Renal pelvis (tissue), 4 donors: ENCODE data around the gene TOMM40L. TPM values are rescaled to one million over a fixed set of nuclear protein-coding genes. Genes with fewer than 3 reads are reported as not detected.
A peak's percentile ranks its signal among the peaks of the same experiment; 100 is the strongest.

Source experiments
- DNase-seq: peaks from one replicate; pipeline ENCODE4 v3.0.0-alpha.2; 2013
- polyA plus RNA-seq, 3 donors: library from polyadenylated mRNA; unstranded; fragments of 120-200 nt; gene quantifications; one replicate each; pipeline ENCODE4 v1.2.1, GENCODE V29; 2013; ENCODE audit not compliant: insufficient read length in 3 of 3

Gene TOMM40L
- polyA plus RNA-seq, 3 donors: 14.3 to 16.5 (median 14.4) TPM

DNA sequence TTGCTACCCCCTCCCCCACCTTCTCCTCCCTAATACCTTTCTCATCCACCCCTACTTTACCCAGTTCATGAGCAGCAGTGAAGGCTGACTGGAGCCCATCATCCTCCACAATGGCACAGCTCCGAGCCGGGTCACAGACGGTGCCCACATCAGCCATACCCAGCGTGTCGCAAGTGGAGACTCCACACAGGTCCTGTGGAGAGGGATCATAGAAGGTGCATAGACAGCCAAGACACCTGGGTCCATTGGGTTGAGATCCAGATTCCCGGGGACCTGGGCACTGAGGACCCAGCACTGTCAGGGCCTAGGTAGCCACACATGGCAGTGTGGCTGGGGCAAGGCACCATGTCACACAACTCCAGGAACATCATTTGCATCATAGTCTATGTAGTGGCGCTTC lies 29.7 kb upstream of the TOMM40L start:
- DNase-seq: no peak

DNA sequence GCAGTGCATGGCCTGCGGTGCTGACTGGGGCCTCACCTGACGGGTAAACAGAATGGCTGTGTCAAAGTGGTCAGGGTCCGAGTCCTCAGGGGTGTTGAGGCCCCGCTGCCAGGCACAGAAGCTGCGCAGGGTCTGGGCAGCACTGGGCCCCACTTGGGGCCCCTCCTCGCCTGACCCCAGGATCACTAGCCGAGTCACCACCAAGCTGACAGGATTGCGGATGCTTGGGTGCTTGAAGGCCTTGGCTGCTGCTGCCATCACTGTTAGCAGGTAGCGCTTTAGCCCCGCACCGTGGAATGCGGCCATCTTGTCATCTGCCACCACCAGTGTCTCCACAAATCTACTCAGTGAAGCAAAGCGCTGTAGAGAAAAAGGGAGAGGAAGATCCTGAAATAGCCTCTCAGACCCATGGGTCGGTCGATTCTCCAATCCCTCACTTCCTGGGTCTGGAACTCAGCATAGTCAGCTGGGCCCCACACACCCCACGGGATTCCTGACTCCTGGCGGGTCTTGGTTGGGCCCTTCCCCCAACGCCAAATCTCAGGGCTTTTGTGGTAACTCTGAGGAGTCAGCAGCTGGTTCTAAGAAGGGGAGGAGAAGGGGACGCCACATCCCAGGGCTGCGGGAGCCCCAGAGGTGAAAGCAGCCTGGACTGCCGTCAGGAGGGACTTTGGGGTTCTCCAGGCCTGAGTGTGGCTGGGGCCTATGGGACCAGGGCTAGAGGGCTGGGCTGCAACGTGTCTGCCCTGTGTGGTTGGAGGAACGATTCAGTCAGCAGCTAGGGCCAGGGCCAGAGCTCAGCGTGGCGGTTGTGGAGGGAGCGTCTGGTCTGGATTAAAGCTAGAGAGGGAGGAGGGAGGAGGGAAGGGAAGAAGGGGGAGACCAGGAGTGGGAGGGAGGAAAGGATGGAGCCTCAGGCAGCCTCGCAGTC lies 29.1 kb upstream of the TOMM40L start:
- DNase-seq: no peak

DNA sequence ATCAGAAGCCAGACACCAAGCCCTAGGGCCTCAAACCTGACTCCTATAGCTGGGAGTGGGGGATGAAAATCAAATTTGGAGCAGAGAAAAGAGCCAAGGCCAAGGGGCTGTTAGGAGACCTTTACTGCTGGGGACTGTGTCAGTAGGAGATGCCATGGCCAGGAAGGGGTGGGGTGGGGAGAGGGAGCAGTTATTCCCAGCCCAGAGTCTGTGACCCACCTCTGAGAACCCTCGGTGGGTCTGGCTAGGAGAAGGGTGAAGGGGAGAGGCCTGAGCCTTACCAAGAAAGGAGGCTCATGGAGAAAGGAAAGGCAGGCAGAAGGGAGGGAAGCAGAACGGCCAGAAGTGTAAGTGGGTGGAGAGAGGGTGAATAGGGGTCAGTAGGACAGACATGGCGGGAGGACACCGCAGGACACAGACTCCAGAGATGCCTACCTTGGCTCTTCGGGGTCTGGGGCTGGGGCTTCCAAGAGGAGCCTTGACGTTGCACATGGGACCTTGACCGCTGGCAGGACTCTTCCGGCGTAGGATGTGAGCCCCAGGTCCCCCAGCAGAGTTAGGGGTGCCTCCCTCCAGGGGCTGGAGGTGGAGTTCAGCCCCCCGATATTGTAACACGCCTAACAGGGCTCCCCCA lies 28.2 kb upstream of the TOMM40L start:
- DNase-seq: no peak

DNA sequence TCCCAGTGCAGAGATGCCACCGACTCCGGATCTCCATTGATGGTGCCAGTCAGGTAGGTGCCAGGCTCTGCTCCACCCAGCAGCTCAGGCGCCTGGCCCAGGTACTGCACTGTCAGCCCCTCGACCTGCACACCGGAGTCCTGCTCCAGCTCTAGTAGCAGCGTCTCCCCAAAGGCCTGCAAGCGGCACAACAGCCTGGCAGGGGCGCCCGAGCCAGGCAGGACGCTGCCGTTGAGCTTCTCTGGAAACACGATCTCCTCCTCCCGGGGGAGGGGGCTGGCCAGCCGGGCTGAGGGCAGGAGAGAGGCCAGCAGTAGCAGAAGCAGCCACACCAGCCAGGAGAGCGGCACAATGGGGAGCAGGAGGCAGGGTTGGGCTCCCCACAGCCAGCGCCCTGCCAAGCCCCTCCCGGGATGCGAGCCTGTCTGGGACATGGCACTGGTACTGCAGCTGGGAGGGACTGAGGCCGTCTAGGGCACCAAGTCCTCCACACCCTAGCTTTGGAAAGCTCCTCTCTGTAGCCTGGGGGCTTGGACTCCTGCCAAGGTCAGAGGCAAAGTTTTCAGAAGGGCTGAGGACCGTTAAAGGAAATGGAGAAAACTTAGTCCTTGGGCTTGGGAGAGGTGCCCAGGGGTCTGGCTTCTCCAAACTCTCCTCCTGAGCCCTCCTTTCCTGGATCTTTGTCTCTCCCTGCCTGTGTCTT lies 27.5 kb upstream of the TOMM40L start:
- DNase-seq: peak; percentile 64

DNA sequence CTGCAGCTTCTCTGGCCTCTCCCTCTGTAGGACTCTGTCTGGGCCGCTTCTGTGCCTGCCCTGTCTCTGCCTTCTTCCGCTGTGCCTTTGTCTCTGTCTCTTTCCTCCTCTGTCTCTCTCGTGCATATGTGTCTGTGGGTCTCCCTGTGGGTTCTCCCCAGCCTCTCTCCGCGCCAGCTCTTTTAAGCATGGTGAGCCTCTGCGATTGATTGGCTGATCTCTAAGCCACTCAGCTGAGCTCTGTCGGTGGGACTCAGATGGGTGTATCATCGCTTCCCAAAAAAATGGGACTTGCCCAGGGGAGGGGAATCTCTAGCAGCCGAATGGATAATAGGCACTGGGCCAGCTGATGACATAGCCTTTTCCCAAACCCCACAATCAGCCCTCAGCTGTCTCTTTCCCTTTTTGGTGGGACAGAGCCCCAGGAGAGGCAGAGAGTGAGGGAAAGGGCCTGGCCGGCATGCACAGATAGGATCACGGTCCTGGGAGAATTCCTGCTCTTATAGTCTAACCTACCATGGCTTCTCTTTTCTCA lies 26.9 kb upstream of the TOMM40L start, which contains the start of gene ADAMTS4:
Gene ADAMTS4 (minus strand): TSS at position 158 of the 535 bp plus-strand sequence. CDS start 427 bp downstream, outside the sequence.
- no peak for DNase-seq

DNA sequence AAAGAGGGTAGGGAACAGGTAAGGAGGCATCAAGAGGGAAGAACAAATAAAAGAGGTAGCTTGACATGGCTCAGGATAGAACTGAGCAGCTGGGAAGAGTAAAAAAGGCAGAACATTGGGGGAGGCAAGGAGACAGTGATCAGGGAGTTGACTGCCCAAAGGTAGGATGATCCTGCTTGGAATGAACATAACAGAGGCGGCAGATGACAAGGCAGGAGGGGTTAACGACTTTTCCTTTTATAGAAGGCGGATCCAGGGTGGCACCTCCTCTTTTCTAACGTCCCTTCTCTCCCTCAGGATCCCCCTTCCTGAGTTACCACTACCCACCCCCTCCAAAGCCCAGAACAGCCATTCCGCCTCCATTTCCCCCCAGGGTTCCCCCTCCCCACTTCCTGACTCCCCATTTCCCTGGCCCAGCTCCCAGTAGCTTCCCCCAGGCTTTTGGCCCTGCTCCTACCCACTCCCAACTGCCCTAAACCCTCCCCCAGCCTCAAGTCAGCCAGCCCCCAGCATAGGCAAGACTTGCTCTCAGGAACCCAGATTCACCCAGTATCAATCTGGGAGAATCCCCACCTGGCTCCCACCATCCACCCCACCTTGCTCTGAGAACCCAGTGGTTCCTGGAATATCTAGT lies 26.2 kb upstream of the TOMM40L start:
- DNase-seq: no peak

DNA sequence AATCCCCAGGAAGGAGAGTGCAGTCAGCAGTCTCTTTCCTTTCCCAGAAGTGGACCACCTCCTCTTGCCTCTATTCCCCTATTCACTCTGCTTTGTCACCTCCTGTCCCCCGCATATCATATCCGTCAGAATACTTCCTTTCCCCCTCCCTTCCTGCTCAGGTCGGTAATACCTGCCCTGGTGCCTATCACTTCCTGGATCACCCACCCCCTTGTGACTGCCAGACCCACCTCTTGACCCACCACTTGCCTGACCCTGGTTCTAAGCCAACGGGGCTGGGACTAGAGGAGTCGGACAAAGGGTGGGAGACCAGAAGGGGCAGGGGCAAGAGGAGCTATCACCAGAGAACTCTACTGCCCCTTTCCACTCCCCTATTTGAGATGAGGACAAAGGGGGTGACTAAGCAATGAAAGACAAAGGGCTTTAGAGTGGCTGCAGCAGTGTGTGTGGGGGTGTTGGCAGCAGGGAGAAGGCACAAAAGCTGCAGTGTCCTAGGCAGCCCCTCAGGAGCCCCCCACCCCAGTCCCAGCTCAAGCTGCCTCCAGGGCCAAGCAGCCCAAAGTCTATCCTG lies 25.4 kb upstream of the TOMM40L start:
- no peak for DNase-seq

DNA sequence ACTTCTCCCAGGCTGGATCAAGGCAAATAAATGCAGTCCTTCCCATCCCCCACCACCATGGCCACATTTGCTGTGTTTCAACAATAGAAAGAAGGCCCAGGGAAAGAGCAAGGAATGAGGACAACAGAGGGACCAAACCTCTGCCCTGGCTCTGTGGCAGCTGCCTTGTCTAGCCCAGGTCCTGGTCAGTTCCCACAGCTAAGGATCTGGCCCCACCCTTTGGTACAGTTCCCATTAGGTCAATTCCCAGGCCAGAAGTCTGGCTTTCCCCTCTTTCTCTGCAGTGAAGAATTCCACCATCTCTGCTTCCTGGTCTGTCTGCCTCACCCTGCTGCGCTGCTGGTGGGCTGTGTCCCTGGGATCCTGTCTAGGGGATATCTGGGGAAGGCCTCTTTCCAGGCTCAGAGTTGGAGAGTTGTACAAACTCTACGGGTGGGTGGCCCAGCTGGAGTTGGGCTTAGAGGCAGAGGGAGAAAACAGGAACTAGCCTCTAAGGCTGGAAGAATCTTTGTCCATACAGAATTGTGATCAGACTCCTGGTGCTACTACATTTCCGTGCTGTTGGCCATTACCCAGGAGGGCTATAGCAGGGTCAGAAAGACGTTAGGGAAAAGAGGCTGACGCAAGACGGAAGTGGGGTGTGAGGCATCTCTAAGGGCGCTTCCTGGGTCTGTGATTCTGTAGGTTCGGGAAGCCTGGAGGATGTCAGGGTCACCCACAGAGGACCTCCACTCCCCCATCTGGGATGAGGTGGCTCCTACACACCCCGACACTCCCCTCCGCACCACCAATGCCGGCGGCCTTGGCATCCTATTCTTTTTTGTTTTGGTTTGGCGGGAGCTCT lies 24.6 kb upstream of the TOMM40L start:
- no peak for DNase-seq

DNA sequence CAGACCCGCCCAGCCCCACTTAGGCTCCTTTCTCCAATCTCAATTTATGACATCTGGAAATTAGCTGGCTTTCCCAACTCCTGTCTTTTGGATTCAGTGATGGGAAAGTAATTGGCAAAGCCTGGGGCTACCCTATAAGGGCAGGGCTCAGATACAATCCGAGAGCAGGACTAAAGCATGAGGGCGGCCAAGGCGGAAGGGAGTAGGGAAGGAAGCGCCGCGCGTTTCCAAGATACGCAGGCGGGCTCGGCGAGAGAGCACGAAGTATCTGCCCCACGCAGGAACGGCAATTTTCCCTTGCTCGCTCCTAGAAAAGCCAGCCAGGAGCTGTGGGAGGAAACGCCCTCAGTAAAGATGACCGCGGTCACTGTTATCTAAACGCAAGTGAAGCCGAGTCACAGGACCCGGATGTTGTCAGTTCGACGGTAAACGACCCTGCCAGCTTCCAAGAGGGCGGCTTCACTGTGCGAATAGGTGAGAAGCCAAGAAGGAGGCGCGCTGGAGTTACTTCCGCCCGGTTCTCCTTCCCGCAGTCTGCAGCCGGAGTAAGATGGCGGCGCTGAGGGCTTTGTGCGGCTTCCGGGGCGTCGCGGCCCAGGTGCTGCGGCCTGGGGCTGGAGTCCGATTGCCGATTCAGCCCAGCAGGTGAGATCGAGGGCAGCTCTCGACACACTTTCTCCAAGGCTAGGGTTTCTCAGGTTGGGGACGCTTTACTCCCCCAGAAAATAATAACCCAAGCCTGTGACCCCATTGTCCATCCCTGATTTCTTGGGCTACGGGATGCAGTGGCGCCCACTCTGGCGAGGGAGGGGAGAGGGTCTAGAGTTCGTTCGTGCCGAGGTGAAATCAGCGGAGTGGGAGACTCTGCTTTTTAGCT lies 23.8 kb upstream of the TOMM40L start, which contains the start of gene NDUFS2:
Gene NDUFS2 (plus strand): TSS at position 532 of the 877 bp plus-strand sequence. CDS start 19 bp downstream, at position 551.
- DNase-seq: peak; percentile 99

DNA sequence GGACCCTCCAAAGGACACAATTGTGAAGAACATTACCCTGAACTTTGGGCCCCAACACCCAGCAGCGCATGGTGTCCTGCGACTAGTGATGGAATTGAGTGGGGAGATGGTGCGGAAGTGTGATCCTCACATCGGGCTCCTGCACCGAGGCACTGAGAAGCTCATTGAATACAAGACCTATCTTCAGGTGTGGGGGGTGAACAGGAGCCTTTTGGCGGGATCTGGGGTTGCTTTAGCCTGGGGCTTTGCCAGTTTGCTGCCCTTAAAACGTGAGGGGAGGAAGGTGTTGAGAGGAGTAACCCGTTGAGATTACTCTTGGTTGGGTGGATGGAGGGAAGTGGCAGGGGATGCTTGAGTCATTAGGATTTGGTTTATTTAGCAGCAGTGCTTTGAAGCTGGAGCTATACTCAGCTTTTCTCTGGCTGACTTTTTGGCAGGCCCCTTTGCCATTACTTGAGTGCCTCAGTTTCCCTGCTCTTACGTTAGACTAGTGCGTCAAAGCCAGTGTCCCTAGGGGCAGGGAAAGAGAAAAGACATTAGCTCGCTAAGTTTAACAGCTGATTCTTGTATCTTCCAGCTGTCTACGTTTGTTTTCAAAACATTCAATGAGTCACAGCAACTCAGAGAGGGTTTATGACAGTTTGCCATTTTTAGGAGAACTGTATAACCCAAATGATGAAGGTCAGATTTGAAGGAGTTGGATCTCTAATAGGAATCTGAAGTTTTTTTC lies 19.3 kb upstream of the TOMM40L start:
- DNase-seq: no peak

DNA sequence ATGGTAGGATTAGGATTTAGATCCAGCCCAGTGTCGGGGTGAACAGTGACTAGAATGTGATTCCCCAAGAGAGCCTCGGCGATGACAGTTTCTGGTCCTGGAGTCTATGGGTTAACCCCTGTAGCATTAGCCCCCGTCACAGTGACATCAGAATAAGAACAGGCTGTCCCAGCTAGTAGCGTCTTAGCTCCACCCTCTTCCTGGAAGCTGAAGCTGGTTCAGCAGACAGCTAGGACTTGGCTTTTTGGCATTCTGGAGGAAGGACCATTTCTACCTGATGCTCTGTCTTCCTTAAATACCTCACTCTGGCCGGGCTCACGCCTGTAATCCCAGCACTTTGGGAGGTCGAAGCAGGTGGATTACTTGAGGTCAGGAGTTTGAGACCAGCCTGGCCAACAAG lies 18.7 kb upstream of the TOMM40L start:
- DNase-seq: no peak

DNA sequence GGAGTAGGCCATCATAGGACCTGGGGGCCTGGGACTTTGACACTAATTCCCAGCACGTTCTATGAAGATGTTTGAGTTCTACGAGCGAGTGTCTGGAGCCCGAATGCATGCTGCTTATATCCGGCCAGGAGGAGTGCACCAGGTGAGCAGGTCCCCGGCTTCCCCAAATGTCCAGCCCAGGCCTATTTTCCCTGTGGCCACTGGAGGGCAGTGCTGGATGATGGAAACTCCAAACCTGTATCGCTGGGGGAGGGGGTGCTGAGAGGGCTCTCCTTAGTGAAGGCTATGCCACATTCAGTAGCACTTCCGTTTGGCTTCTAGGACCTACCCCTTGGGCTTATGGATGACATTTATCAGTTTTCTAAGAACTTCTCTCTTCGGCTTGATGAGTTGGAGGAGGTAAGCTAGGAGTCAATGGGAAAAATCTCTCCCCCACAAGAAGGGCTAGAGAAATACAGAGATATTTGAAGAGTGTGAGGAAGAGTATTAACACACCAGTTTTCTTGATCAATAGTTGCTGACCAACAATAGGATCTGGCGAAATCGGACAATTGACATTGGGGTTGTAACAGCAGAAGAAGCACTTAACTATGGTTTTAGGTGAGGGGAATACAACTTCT lies 16.0 kb upstream of the TOMM40L start:
- DNase-seq: peak; percentile 69

DNA sequence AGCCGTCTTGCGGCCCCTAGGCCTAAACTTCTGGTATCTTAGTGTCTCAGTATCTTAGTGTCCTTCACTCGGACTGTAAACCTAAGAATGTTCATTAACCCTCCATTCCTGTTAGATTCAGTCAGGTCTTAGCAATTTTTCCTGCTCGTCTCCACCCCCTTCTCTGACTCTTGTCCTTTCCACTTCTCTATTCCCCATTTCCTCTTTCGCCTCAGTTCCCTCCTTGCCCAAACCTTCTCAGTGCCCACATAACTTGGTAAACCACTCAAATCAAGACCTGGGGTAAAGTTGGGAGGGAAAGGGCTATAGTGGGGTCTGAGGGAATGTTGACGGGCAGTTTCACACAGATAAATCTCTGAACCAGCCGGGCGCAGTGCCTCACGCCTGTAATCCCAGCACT lies 11.5 kb upstream of the TOMM40L start:
- DNase-seq: no peak

DNA sequence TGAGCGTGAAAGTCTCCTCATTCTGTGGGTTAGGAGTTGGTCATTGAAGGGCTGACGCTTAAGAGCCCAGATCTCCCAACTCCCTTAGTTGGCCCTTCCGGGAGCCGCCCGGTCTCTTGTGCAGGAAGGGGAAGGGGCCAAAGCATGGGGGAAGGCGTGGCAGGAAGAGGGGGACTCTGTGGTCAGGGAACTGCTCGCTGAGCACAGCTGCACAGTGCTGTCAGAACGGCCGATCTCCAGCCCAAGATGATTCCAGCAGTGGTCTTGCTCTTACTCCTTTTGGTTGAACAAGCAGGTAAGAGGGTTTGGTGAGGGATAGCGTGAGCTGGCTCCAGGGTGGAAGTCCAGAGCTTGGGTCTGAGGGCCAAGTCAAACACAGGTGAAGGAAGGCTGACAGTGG lies 10.8 kb upstream of the TOMM40L start, which contains the start of gene FCER1G:
Gene FCER1G (plus strand): TSS at position 220 of the 400 bp plus-strand sequence. CDS start 27 bp downstream, at position 247.
- DNase-seq: no peak

DNA sequence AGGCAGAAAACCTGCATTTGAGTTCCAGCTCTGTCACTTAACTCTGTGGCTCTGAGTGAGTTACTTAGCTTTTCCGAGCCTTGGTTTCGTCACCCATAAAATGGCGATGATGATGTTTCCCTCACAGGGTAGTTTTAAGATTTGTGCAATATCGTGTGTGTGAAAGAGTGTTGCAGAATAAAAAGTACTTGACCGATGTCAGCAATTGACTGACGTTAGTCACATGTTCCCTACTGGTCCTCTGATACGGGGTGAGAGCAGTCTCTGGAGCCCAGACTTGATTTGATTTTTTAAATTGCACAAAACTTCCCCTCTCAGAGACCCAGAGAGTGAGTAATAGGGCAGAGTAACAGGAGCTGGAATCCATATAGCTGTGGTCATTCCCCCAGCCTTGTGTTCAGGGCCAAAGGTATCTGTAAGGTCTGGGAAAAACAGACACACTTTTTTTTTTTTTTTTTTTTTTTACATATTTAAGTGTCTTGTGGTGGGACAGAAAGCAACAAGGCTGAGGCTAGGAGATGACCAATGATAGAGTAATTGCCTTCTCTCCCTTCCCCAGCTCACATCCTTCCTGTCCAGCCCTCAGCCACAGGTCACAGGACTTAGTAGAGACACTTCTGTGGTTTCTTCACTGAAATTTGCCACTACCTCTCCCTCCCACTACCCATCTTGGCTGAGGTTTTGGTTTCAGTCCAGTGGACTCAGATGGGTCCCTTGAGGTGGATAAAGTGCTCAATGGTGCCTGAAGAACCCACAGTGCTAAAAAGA lies 8.7 kb upstream of the TOMM40L start:
- DNase-seq: no peak

DNA sequence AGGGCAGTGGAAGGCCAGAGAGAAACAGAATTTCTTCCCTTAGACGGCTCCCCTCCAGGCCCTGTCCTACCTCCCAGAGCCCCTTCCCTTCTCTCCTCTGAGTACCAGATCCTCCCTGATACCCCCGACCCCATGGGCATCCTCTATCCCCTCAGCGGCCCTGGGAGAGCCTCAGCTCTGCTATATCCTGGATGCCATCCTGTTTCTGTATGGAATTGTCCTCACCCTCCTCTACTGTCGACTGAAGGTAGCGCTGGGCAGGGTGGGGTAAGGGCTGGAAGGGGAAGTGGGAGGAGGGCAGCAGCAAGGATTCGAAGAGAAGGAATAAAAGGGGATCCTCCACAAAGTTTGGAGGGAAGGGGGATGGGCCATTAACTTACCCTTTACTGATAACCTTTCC lies 8.0 kb upstream of the TOMM40L start:
- no peak for DNase-seq
